ENCODE measurements around the gene PRKAB1.

The PRKAB1 gene

GRCh38 chr12:119644930-119645329 is 23.0 kb upstream of the PRKAB1 start:
- Histone ChIP-seq H2BK120ac (ENCODE audit: low read depth, low read length) (no peak overlapping the region), H2AK5ac (ENCODE audit: low read length, severe bottlenecking) (no peak overlapping the region), H2AFZ (ENCODE audit: low read depth, low read length) (no peak overlapping the region), H3K18ac (ENCODE audit: low read depth in 1 of 2, low read length in 2 of 2) (no peak overlapping the region), H2BK12ac (ENCODE audit: low read length in 2 of 2) (no peak overlapping the region), H2BK5ac (ENCODE audit: low read depth, low read length, poor library complexity, severe bottlenecking) (no peak overlapping the region), H3K4ac (ENCODE audit: low read depth in 1 of 2, low read length in 2 of 2) (no peak overlapping the region), H3K23ac (ENCODE audit: low read length in 2 of 2) (no peak overlapping the region), H3K79me1 (replicated peaks; ENCODE audit: low read length, poor library complexity, severe bottlenecking) (no peaks in the 10 kb centered on the region), H3K9ac (ENCODE audit: low read length) (no peak overlapping the region), H3K9me3 (ENCODE audit: control insufficient read depth, low read length) (no peaks in the 10 kb centered on the region), H3K14ac (ENCODE audit: low read length in 2 of 2) (no peak overlapping the region), H3K4me1 (ENCODE audit: control insufficient read depth, insufficient read depth, low read depth, low read length) (no peaks in the 10 kb centered on the region), H4K91ac (ENCODE audit: low read length) (no peak overlapping the region), H3K27me3 (ENCODE audit: control insufficient read depth in 1 of 2, insufficient read depth in 1 of 2, low read length in 2 of 2) (no peaks in the 10 kb centered on the region), H2BK15ac (ENCODE audit: low read depth, poor library complexity, severe bottlenecking) (no peak overlapping the region), H3K4me2 (ENCODE audit: low read length, poor library complexity, severe bottlenecking) (no peak overlapping the region), H4K8ac (ENCODE audit: low read length) (no peak overlapping the region), H3K4me3 (ENCODE audit: insufficient read depth in 1 of 2, low read depth in 1 of 2, low read length in 2 of 2) (no peak overlapping the region), H3K27ac (ENCODE audit: low read length, poor library complexity, severe bottlenecking) (no peak overlapping the region), H3K36me3 (ENCODE audit: control insufficient read depth in 1 of 2, insufficient read depth in 2 of 2, low read depth in 1 of 2, low read length in 2 of 2) (no peaks in the 10 kb centered on the region)
- 65% methylated on average over 3 of the region's 3 CpGs for WGBS
- no peak for DNase-seq

- Histone ChIP-seq H3K18ac (ENCODE audit: low read depth in 1 of 2, low read length in 2 of 2) (no peak overlapping the region), H2BK120ac (ENCODE audit: low read depth, low read length) (no peak overlapping the region), H3K9me3 (ENCODE audit: control insufficient read depth, low read length) (no peaks in the 10 kb centered on the region), H3K27ac (ENCODE audit: low read length, poor library complexity, severe bottlenecking) (no peak overlapping the region), H2AK5ac (ENCODE audit: low read length, severe bottlenecking) (no peak overlapping the region), H2AFZ (ENCODE audit: low read depth, low read length) (no peak overlapping the region), H3K4ac (ENCODE audit: low read depth in 1 of 2, low read length in 2 of 2) (no peak overlapping the region), H3K79me1 (replicated peaks; ENCODE audit: low read length, poor library complexity, severe bottlenecking) (no peaks in the 10 kb centered on the region), H3K4me1 (ENCODE audit: control insufficient read depth, insufficient read depth, low read depth, low read length) (no peaks in the 10 kb centered on the region), H2BK12ac (ENCODE audit: low read length in 2 of 2) (no peak overlapping the region), H4K91ac (ENCODE audit: low read length) (no peak overlapping the region), H3K36me3 (ENCODE audit: control insufficient read depth in 1 of 2, insufficient read depth in 2 of 2, low read depth in 1 of 2, low read length in 2 of 2) (no peaks in the 10 kb centered on the region), H2BK5ac (ENCODE audit: low read depth, low read length, poor library complexity, severe bottlenecking) (no peak overlapping the region), H3K23ac (ENCODE audit: low read length in 2 of 2) (no peak overlapping the region), H3K4me2 (ENCODE audit: low read length, poor library complexity, severe bottlenecking) (no peak overlapping the region), H4K8ac (ENCODE audit: low read length) (no peak overlapping the region), H2BK15ac (ENCODE audit: low read depth, poor library complexity, severe bottlenecking) (no peak overlapping the region), H3K4me3 (ENCODE audit: insufficient read depth in 1 of 2, low read depth in 1 of 2, low read length in 2 of 2) (no peak overlapping the region), H3K27me3 (ENCODE audit: control insufficient read depth in 1 of 2, insufficient read depth in 1 of 2, low read length in 2 of 2) (no peaks in the 10 kb centered on the region), H3K9ac (ENCODE audit: low read length) (no peak overlapping the region), H3K14ac (ENCODE audit: low read length in 2 of 2) (no peak overlapping the region)
- 84% methylated on average over 6 of the region's 7 CpGs for WGBS
- no peak for DNase-seq
Observed at GRCh38 chr12:119645535-119646059, 22.3 kb upstream of the PRKAB1 start.

GRCh38 chr12:119649202-119649808 is 18.6 kb upstream of the PRKAB1 start:
- Histone ChIP-seq H2AK5ac (ENCODE audit: low read length, severe bottlenecking) (no peak overlapping the region), H2AFZ (ENCODE audit: low read depth, low read length) (no peak overlapping the region), H3K9ac (ENCODE audit: low read length) (no peak overlapping the region), H3K4me1 (ENCODE audit: control insufficient read depth, insufficient read depth, low read depth, low read length) (no peaks in the 10 kb centered on the region), H3K4ac (ENCODE audit: low read depth in 1 of 2, low read length in 2 of 2) (no peak overlapping the region), H3K23ac (ENCODE audit: low read length in 2 of 2) (no peak overlapping the region), H4K91ac (ENCODE audit: low read length) (no peak overlapping the region), H2BK12ac (ENCODE audit: low read length in 2 of 2) (no peak overlapping the region), H2BK120ac (ENCODE audit: low read depth, low read length) (no peak overlapping the region), H3K4me2 (ENCODE audit: low read length, poor library complexity, severe bottlenecking) (no peak overlapping the region), H4K8ac (ENCODE audit: low read length) (no peak overlapping the region), H2BK5ac (ENCODE audit: low read depth, low read length, poor library complexity, severe bottlenecking) (no peak overlapping the region), H2BK15ac (ENCODE audit: low read depth, poor library complexity, severe bottlenecking) (no peak overlapping the region), H3K36me3 (ENCODE audit: control insufficient read depth in 1 of 2, insufficient read depth in 2 of 2, low read depth in 1 of 2, low read length in 2 of 2) (no peaks in the 10 kb centered on the region), H3K9me3 (ENCODE audit: control insufficient read depth, low read length) (peaks cover 6% of the 10 kb centered on the region), H3K18ac (ENCODE audit: low read depth in 1 of 2, low read length in 2 of 2) (no peak overlapping the region), H3K4me3 (ENCODE audit: insufficient read depth in 1 of 2, low read depth in 1 of 2, low read length in 2 of 2) (no peak overlapping the region), H3K27me3 (ENCODE audit: control insufficient read depth in 1 of 2, insufficient read depth in 1 of 2, low read length in 2 of 2) (no peaks in the 10 kb centered on the region), H3K79me1 (replicated peaks; ENCODE audit: low read length, poor library complexity, severe bottlenecking) (no peaks in the 10 kb centered on the region), H3K14ac (ENCODE audit: low read length in 2 of 2) (no peak overlapping the region), H3K27ac (ENCODE audit: low read length, poor library complexity, severe bottlenecking) (no peak overlapping the region)
- DNase-seq, result no peak
- WGBS, result 73% methylated on average over 3 of the region's 4 CpGs

GRCh38 chr12:119652665-119653064 is 15.3 kb upstream of the PRKAB1 start:
- DNase-seq, result no peak
- Histone ChIP-seq H3K27me3 (ENCODE audit: control insufficient read depth in 1 of 2, insufficient read depth in 1 of 2, low read length in 2 of 2) (no peaks in the 10 kb centered on the region), H3K36me3 (ENCODE audit: control insufficient read depth in 1 of 2, insufficient read depth in 2 of 2, low read depth in 1 of 2, low read length in 2 of 2) (no peaks in the 10 kb centered on the region), H3K14ac (ENCODE audit: low read length in 2 of 2) (no peak overlapping the region), H2AK5ac (ENCODE audit: low read length, severe bottlenecking) (no peak overlapping the region), H3K4me3 (ENCODE audit: insufficient read depth in 1 of 2, low read depth in 1 of 2, low read length in 2 of 2) (no peak overlapping the region), H4K8ac (ENCODE audit: low read length) (no peak overlapping the region), H2BK5ac (ENCODE audit: low read depth, low read length, poor library complexity, severe bottlenecking) (no peak overlapping the region), H3K4me2 (ENCODE audit: low read length, poor library complexity, severe bottlenecking) (no peak overlapping the region), H3K18ac (ENCODE audit: low read depth in 1 of 2, low read length in 2 of 2) (no peak overlapping the region), H3K23ac (ENCODE audit: low read length in 2 of 2) (no peak overlapping the region), H2BK12ac (ENCODE audit: low read length in 2 of 2) (no peak overlapping the region), H3K27ac (ENCODE audit: low read length, poor library complexity, severe bottlenecking) (no peak overlapping the region), H2BK15ac (ENCODE audit: low read depth, poor library complexity, severe bottlenecking) (no peak overlapping the region), H2BK120ac (ENCODE audit: low read depth, low read length) (no peak overlapping the region), H2AFZ (ENCODE audit: low read depth, low read length) (no peak overlapping the region), H3K9ac (ENCODE audit: low read length) (no peak overlapping the region), H3K79me1 (replicated peaks; ENCODE audit: low read length, poor library complexity, severe bottlenecking) (no peaks in the 10 kb centered on the region), H3K4ac (ENCODE audit: low read depth in 1 of 2, low read length in 2 of 2) (no peak overlapping the region), H3K4me1 (ENCODE audit: control insufficient read depth, insufficient read depth, low read depth, low read length) (no peaks in the 10 kb centered on the region), H3K9me3 (ENCODE audit: control insufficient read depth, low read length) (peaks cover 8% of the 10 kb centered on the region), H4K91ac (ENCODE audit: low read length) (no peak overlapping the region)
- 85% methylated on average over 2 of the region's 3 CpGs for WGBS
